Mesenchymal stem cell (in vitro differentiated cells and primary cell): ENCODE data around the gene SLC24A5.

Experiments
- DNase-seq: peaks from one replicate; pipeline ENCODE4 v3.0.0-alpha.2; 2013
- H2AFZ ChIP-seq: one replicate; pipeline ENCODE4 v1.6.1; 2013; ENCODE audit warnings: low read depth, mild to moderate bottlenecking, control low read depth, inconsistent platforms, low read length, moderate library complexity
- H2AK5ac ChIP-seq: 2 replicates; pipeline ENCODE4 v1.6.1; 2013; ENCODE audit warnings: low read length, moderate library complexity, mild to moderate bottlenecking, inconsistent platforms; ENCODE audit not compliant: severe bottlenecking
- H2BK120ac ChIP-seq: one replicate; pipeline ENCODE4 v1.6.1; 2013; ENCODE audit warnings: low read depth, mild to moderate bottlenecking, inconsistent platforms, low read length, moderate library complexity
- H2BK12ac ChIP-seq, 2 experiments: one replicate each; pipeline ENCODE4 v1.6.1; 2013; ENCODE audit warnings: inconsistent platforms in 2 of 2, low read length in 2 of 2, mild to moderate bottlenecking in 2 of 2, moderate library complexity in 2 of 2, control low read depth in 1 of 2
- H2BK15ac ChIP-seq: one replicate; pipeline ENCODE4 v1.6.1; 2013; ENCODE audit warnings: mild to moderate bottlenecking, low read depth, inconsistent platforms; ENCODE audit not compliant: poor library complexity, severe bottlenecking
- H2BK5ac ChIP-seq: 2 replicates; pipeline ENCODE4 v1.6.1; 2013; ENCODE audit warnings: low read depth, mild to moderate bottlenecking, low read length, control low read depth, inconsistent platforms; ENCODE audit not compliant: poor library complexity, severe bottlenecking
- H3K14ac ChIP-seq, 2 experiments: one replicate each; pipeline ENCODE4 v1.6.1; 2013; ENCODE audit warnings: inconsistent platforms in 2 of 2, low read length in 2 of 2, control low read depth in 1 of 2, mild to moderate bottlenecking in 1 of 2, moderate library complexity in 1 of 2
- H3K18ac ChIP-seq, 2 experiments: one replicate each; pipeline ENCODE4 v1.6.1; 2013; ENCODE audit warnings: inconsistent platforms in 2 of 2, low read length in 2 of 2, control low read depth in 1 of 2, low read depth in 1 of 2, mild to moderate bottlenecking in 1 of 2
- H3K23ac ChIP-seq, 2 experiments: one replicate each; pipeline ENCODE4 v1.6.1; 2013; ENCODE audit warnings: inconsistent platforms in 2 of 2, low read length in 2 of 2, mild to moderate bottlenecking in 2 of 2, moderate library complexity in 2 of 2, control low read depth in 1 of 2
- H3K27ac ChIP-seq: 2 replicates; pipeline ENCODE4 v1.5.1; 2013; ENCODE audit warnings: mild to moderate bottlenecking, moderate library complexity, low read length, control low read depth, inconsistent platforms; ENCODE audit not compliant: poor library complexity, severe bottlenecking
- H3K27me3 ChIP-seq, 2 experiments: 2 replicates each; pipeline versions ENCODE4 v1.6.1 to v1.7.0; 2013; ENCODE audit warnings: low read length in 2 of 2, mild to moderate bottlenecking in 2 of 2, moderate library complexity in 2 of 2, control low read depth in 1 of 2, inconsistent platforms in 1 of 2; ENCODE audit not compliant: control insufficient read depth in 1 of 2, insufficient read depth in 1 of 2
- H3K36me3 ChIP-seq, 2 experiments: 2 replicates each; pipeline versions ENCODE4 v1.6.1 to v1.7.0; 2013; ENCODE audit warnings: low read length in 2 of 2, control low read depth in 1 of 2, inconsistent platforms in 1 of 2, low read depth in 1 of 2, mild to moderate bottlenecking in 1 of 2; ENCODE audit not compliant: insufficient read depth in 2 of 2, control insufficient read depth in 1 of 2
- H3K4ac ChIP-seq, 2 experiments: one replicate each; pipeline ENCODE4 v1.6.1; 2013; ENCODE audit warnings: inconsistent platforms in 2 of 2, low read length in 2 of 2, mild to moderate bottlenecking in 2 of 2, moderate library complexity in 2 of 2, control low read depth in 1 of 2, low read depth in 1 of 2
- H3K4me1 ChIP-seq: 2 replicates; pipeline ENCODE4 v1.6.1; 2013; ENCODE audit warnings: low read depth, low read length, control low read depth; ENCODE audit not compliant: control insufficient read depth, insufficient read depth
- H3K4me2 ChIP-seq: 2 replicates; pipeline ENCODE4 v1.6.1; 2013; ENCODE audit warnings: low read length, mild to moderate bottlenecking, inconsistent platforms; ENCODE audit not compliant: poor library complexity, severe bottlenecking
- H3K4me3 ChIP-seq, 2 experiments: 2 replicates each; pipeline versions ENCODE4 v1.5.1 to v1.7.0; 2013; ENCODE audit warnings: low read length in 2 of 2, mild to moderate bottlenecking in 2 of 2, control low read depth in 1 of 2, low read depth in 1 of 2; ENCODE audit not compliant: insufficient read depth in 1 of 2
- H3K79me1 ChIP-seq: replicated peaks from 2 replicates; pipeline ENCODE4 v1.6.1; 2013; ENCODE audit warnings: mild to moderate bottlenecking, control low read depth, low read length, inconsistent platforms; ENCODE audit not compliant: poor library complexity, severe bottlenecking
- H3K9ac ChIP-seq: 2 replicates; pipeline ENCODE4 v1.7.0; 2013; ENCODE audit warnings: mild to moderate bottlenecking, low read length, moderate library complexity
- H3K9me3 ChIP-seq: 2 replicates; pipeline ENCODE4 v1.7.0; 2013; ENCODE audit warnings: mild to moderate bottlenecking, low read length; ENCODE audit not compliant: control insufficient read depth
- H4K8ac ChIP-seq: one replicate; pipeline ENCODE4 v1.6.1; 2013; ENCODE audit warnings: inconsistent platforms, mild to moderate bottlenecking, low read length, moderate library complexity
- H4K91ac ChIP-seq: one replicate; pipeline ENCODE4 v1.6.1; 2013; ENCODE audit warnings: mild to moderate bottlenecking, low read length, inconsistent platforms
- WGBS: methylation state at CpG from one replicate; pipeline ENCODE4 v1.1.7; 2013; ENCODE audit warnings: mixed read lengths; 5-methylcytosine and 5-hydroxymethylcytosine counted together

The SLC24A5 gene

GRCh38 chr15:48119277-48119676, 1.5 kb upstream of the SLC24A5 start:
- no peak overlapping the region for H3K4ac ChIP-seq
- WGBS, result 44% methylated on average over 3 of the region's 5 CpGs

GRCh38 chr15:48121849-48122248, 1.1 kb downstream of the SLC24A5 start:
- Histone ChIP-seq H3K23ac (no peak overlapping the region), H3K14ac (no peak overlapping the region), H4K91ac (no peak overlapping the region), H3K27me3 (peaks cover 0 to 20% of the 10 kb centered on the region in 2 experiments), H2AK5ac (no peak overlapping the region), H2BK120ac (no peak overlapping the region), H3K4me3 (no peak overlapping the region), H3K4me1 (no peaks in the 10 kb centered on the region), H4K8ac (no peak overlapping the region), H3K79me1 (no peaks in the 10 kb centered on the region), H3K27ac (no peak overlapping the region), H3K4ac (no peak overlapping the region), H2AFZ (no peak overlapping the region), H2BK12ac (no peak overlapping the region), H3K36me3 (no peaks in the 10 kb centered on the region), H2BK5ac (no peak overlapping the region), H3K9me3 (no peaks in the 10 kb centered on the region), H3K4me2 (no peak overlapping the region), H2BK15ac (no peak overlapping the region), H3K18ac (no peak overlapping the region), H3K9ac (no peak overlapping the region)
- DNase-seq, result no peak
- 95% methylated on average over 7 of the region's 8 CpGs for WGBS

More at GRCh38 chr15:48119277-48119676, 1.5 kb upstream of the SLC24A5 start:
- Histone ChIP-seq H2BK12ac (no peak overlapping the region), H3K23ac (no peak overlapping the region), H3K4me3 (no peak overlapping the region), H4K91ac (no peak overlapping the region), H2BK5ac (no peak overlapping the region), H2BK15ac (no peak overlapping the region), H4K8ac (no peak overlapping the region), H3K36me3 (no peaks in the 10 kb centered on the region), H3K27me3 (peaks cover 0 to 23% of the 10 kb centered on the region in 2 experiments), H3K18ac (no peak overlapping the region), H3K9ac (no peak overlapping the region), H2AFZ (no peak overlapping the region), H3K79me1 (no peaks in the 10 kb centered on the region), H2AK5ac (no peak overlapping the region), H2BK120ac (no peak overlapping the region), H3K9me3 (no peaks in the 10 kb centered on the region), H3K14ac (no peak overlapping the region), H3K4me1 (no peaks in the 10 kb centered on the region), H3K4me2 (no peak overlapping the region), H3K27ac (no peak overlapping the region)
- peak; percentile 9 for DNase-seq

- DNase-seq, result no peak
- 86% methylated on average over 5 of the region's 6 CpGs for WGBS
- Histone ChIP-seq H3K27ac (no peak overlapping the region), H3K79me1 (no peaks in the 10 kb centered on the region), H3K23ac (no peak overlapping the region), H2BK5ac (no peak overlapping the region), H3K9ac (no peak overlapping the region), H3K4me1 (no peaks in the 10 kb centered on the region), H3K4me2 (no peak overlapping the region), H3K4ac (no peak overlapping the region), H2AK5ac (no peak overlapping the region), H4K91ac (no peak overlapping the region), H3K27me3 (no peaks in the 10 kb centered on the region), H3K18ac (no peak overlapping the region), H2BK12ac (no peak overlapping the region), H2AFZ (no peak overlapping the region), H3K36me3 (no peaks in the 10 kb centered on the region), H4K8ac (no peak overlapping the region), H3K4me3 (no peak overlapping the region), H3K9me3 (no peaks in the 10 kb centered on the region), H2BK15ac (no peak overlapping the region), H3K14ac (no peak overlapping the region), H2BK120ac (no peak overlapping the region)
Measured at GRCh38 chr15:48126667-48127355, 6.0 kb downstream of the SLC24A5 start.

GRCh38 chr15:48131324-48131723, 10.5 kb downstream of the SLC24A5 start:
- H2BK12ac ChIP-seq, result no peak overlapping the region
- no peaks in the 10 kb centered on the region for H3K9me3 ChIP-seq
- H2BK120ac ChIP-seq, result no peak overlapping the region
- no peak overlapping the region for H2BK5ac ChIP-seq
- no peak overlapping the region for H3K4me2 ChIP-seq
- H3K4me3 ChIP-seq, result no peak overlapping the region
- no peak overlapping the region for H3K27ac ChIP-seq
- no peaks in the 10 kb centered on the region for H3K4me1 ChIP-seq
- H4K8ac ChIP-seq, result no peak overlapping the region
- no peak overlapping the region for H3K4ac ChIP-seq
- no peak overlapping the region for H2AFZ ChIP-seq
- no peaks in the 10 kb centered on the region for H3K79me1 ChIP-seq
- H3K9ac ChIP-seq, result no peak overlapping the region
- H2AK5ac ChIP-seq, result no peak overlapping the region
- no peaks in the 10 kb centered on the region for H3K27me3 ChIP-seq
- no peak overlapping the region for H2BK15ac ChIP-seq
- no peak overlapping the region for H3K18ac ChIP-seq
- no peak overlapping the region for H3K23ac ChIP-seq
- H3K36me3 ChIP-seq, result no peaks in the 10 kb centered on the region
- no peak for DNase-seq
- no peak overlapping the region for H3K14ac ChIP-seq
- H4K91ac ChIP-seq, result no peak overlapping the region
